H54 (cell line): Measurements from ENCODE around the gene BCL2.

Experiments used
- DNase-seq: peaks from one replicate; pipeline ENCODE4 v3.0.0; 2011; ENCODE audit warnings: low spot score, mixed read lengths; ENCODE audit not compliant: insufficient read length
- FAIRE-seq: peaks from 3 replicates; lab custom pipeline; 2011; peaks lifted over from hg19 to GRCh38; lab: Jason Lieb, UNC
- POLR2A ChIP-seq: IDR thresholded peaks from 2 replicates; pipeline ENCODE4 v1.6.1; 2011; ENCODE audit warnings: low read depth, mild to moderate bottlenecking, low read length

Gene BCL2

GRCh38 chr18:63271881-63272299, 47.7 kb downstream of the BCL2 start:
- no peak for DNase-seq
- no peak for FAIRE-seq
- TF ChIP-seq POLR2A = no peak

GRCh38 chr18:63271148-63271547, 48.4 kb downstream of the BCL2 start:
- no peak for TF ChIP-seq POLR2A
- FAIRE-seq (no peak), DNase-seq (no peak)

- FAIRE-seq = no peak
- TF ChIP-seq POLR2A = no peak
Measured at GRCh38 chr18:63267975-63268721, 51.4 kb downstream of the BCL2 start.

GRCh38 chr18:63266888-63267790, 52.4 kb downstream of the BCL2 start:
- DNase-seq = no peak
- FAIRE-seq = no peak
- no peak for TF ChIP-seq POLR2A

More at GRCh38 chr18:63267975-63268721, 51.4 kb downstream of the BCL2 start:
- DNase-seq = no peak

- FAIRE-seq (no peak), DNase-seq (no peak)
Measured at GRCh38 chr18:63265326-63265725, 54.2 kb downstream of the BCL2 start.

GRCh38 chr18:63264871-63265270, 54.7 kb downstream of the BCL2 start:
- FAIRE-seq (no peak), DNase-seq (no peak)
- no peak for TF ChIP-seq POLR2A

More at GRCh38 chr18:63265326-63265725, 54.2 kb downstream of the BCL2 start:
- TF ChIP-seq POLR2A = no peak

- DNase-seq (no peak), FAIRE-seq (no peak)
- TF ChIP-seq POLR2A = no peak
Measured at GRCh38 chr18:63263444-63263843, 56.1 kb downstream of the BCL2 start.

GRCh38 chr18:63262369-63263335, 56.9 kb downstream of the BCL2 start:
- TF ChIP-seq POLR2A = no peak
- DNase-seq (no peak), FAIRE-seq (no peak)

- no peak for TF ChIP-seq POLR2A
- DNase-seq (no peak), FAIRE-seq (no peak)
Measured at GRCh38 chr18:63261029-63261428, 58.5 kb downstream of the BCL2 start.

GRCh38 chr18:63260380-63260754, 59.2 kb downstream of the BCL2 start:
- no peak for TF ChIP-seq POLR2A
- FAIRE-seq (no peak), DNase-seq (no peak)

- FAIRE-seq (no peak), DNase-seq (no peak)
Measured at GRCh38 chr18:63259567-63260379, 59.8 kb downstream of the BCL2 start.

GRCh38 chr18:63258749-63259566, 60.6 kb downstream of the BCL2 start:
- TF ChIP-seq POLR2A = no peak
- FAIRE-seq = no peak
- no peak for DNase-seq

More at GRCh38 chr18:63259567-63260379, 59.8 kb downstream of the BCL2 start:
- no peak for TF ChIP-seq POLR2A

GRCh38 chr18:63257453-63257852, 62.1 kb downstream of the BCL2 start:
- no peak for DNase-seq
- no peak for FAIRE-seq
- no peak for TF ChIP-seq POLR2A
